Stimulated activated CD8-positive, alpha-beta memory T cell treated with anti-CD3 and anti-CD28 coated beads, Interleukin-4, amount 100 ng/mL, for 1 hour (primary cell): ENCODE measurements around the gene PIGBOS1.
"Not testable (repeated sequence)": the region's sequence is repeated elsewhere in the genome, so short reads cannot be mapped to it uniquely, and the experiment has no call there.

Experiments
- DNase-seq, 2 donors: peaks; one replicate each; pipeline ENCODE4 v3.0.0-alpha.2; 2020; ENCODE audit warnings: low read depth in 2 of 2, low spot score in 1 of 2

PIGBOS1 gene

GRCh38 chr15:55318588-55319494 lies at the start of gene PIGBOS1, which contains the start of gene PIGB:
TSS of gene PIGBOS1 (minus strand) at chr15:55319123. CDS start at chr15:55317792, 1,331 bp downstream.
TSS of gene PIGB (plus strand) at chr15:55319222. CDS start at chr15:55319251, 29 bp downstream.
- peak; percentile 46 to 50 for DNase-seq

DNA sequence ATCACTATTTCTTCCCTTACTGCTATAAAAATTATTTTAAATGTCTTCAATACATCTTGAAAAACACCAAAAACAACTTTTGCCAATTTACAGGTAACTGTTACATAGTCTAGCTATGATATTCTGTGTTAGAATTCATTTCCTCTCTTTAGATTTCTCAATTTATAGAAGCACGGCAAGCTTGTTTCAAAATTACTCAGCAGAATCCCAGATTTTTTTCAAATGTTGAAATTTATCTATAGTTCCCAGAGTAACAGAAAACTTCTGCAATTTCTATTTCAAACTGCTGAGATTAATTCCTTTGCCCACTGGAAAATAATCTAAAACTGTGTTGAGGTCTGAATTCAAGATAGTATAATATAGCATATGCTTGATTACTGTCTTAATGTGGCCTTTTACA lies 48.1 kb upstream of the PIGBOS1 start:
- no peak for DNase-seq

- DNase-seq: no peak
Observed at GRCh38 chr15:55362641-55363040, 43.7 kb upstream of the PIGBOS1 start.

GRCh38 chr15:55361048-55361447 lies 42.1 kb upstream of the PIGBOS1 start:
- no peak for DNase-seq

GRCh38 chr15:55360256-55360655 lies 41.3 kb upstream of the PIGBOS1 start:
- DNase-seq: no peak

GRCh38 chr15:55358471-55358870 lies 39.5 kb upstream of the PIGBOS1 start:
- DNase-seq: no peak

GRCh38 chr15:55357774-55358173 lies 38.9 kb upstream of the PIGBOS1 start:
- no peak for DNase-seq

- DNase-seq: no peak
Observed at GRCh38 chr15:55356985-55357585, 38.2 kb upstream of the PIGBOS1 start.

DNA sequence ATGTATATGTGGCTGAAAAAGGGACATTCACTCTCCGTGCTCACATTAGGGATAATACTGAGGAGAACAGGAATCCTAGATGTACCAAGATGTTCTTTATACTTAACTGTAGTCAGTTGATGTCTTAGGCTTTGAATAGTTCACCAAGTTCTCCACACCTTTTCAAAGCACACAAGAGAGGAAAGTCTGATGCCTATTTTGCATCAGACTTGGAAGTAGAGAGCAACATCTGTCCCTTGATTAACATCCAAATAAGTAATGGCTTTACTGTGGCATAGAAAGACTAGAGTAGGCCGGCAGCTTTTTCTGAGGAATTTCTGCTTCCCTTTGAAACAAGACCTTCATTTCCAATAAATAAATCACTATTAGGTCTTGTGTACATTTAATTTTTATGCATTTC lies 34.1 kb upstream of the PIGBOS1 start:
- no peak for DNase-seq

GRCh38 chr15:55349282-55349681 lies 30.4 kb upstream of the PIGBOS1 start:
- DNase-seq: no peak

- no peak for DNase-seq
Observed at GRCh38 chr15:55348281-55348778, 29.4 kb upstream of the PIGBOS1 start.

- no peak for DNase-seq
Observed at GRCh38 chr15:55344206-55344605, 25.3 kb upstream of the PIGBOS1 start.

DNA sequence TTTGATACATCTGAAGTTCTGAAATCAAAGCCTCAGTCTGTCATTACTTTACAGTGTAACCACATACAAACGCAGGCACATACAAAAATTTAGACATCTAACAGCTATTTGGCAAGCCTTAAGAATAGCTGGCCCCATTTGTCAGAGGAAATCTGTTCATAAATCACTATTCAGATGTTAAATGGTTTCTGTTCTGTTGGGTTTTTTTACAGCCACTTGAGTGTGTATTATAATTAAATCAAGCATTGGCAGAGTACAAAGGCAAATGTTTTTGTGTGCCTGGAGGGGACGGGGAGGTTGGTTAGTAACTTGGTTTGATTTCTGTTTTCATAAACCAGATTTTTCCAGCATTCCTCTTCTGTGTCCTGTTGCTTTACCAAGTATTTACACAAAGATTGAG lies 24.2 kb upstream of the PIGBOS1 start:
- no peak for DNase-seq

- DNase-seq: no peak
Observed at GRCh38 chr15:55337160-55337559, 18.2 kb upstream of the PIGBOS1 start.

- DNase-seq: no peak
Observed at GRCh38 chr15:55334997-55335396, 16.1 kb upstream of the PIGBOS1 start.

DNA sequence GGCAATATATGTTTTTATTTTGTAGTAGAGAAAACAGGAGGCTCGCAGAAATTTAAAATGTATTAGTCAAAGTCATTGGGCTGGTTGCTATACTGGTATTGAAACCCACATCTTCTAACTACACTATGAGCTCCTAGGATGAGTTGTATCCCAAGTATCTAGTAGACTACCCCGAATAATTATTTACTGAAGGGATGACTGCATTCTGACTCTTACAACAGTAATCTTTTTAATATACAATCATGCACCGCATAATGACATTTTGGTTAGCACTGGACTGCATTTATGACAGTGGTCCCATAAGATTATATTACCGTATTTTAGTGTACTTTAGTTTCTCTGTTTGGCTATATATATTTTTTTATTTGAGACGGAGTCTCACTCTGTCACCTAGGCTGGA lies 15.4 kb upstream of the PIGBOS1 start:
- DNase-seq: no peak

- no peak for DNase-seq
Observed at GRCh38 chr15:55327387-55327786, 8.5 kb upstream of the PIGBOS1 start.

GRCh38 chr15:55322467-55322866 lies 3.5 kb upstream of the PIGBOS1 start:
- no peak for DNase-seq

DNA sequence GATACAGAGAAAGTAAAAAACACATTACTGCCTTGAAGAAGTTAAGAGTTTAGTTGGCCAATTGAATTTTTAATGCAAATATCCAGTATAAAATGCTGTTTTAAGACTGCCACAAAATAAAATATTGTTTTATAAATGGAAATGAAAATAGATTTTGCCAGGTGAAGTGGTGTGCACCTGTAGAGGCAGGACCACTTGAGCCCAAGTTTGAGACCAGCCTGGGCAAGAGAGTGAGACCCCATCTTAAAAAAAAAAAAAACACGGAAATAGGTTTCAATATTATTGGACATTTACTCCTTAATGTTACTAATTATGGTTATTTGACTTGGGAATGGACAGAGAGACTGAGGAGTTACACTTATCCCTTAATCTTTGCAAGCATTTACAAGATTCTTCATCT lies 2.0 kb upstream of the PIGBOS1 start:
- no peak for DNase-seq

- no peak for DNase-seq
Observed at GRCh38 chr15:55320238-55320550, 1.3 kb upstream of the PIGBOS1 start.

DNA sequence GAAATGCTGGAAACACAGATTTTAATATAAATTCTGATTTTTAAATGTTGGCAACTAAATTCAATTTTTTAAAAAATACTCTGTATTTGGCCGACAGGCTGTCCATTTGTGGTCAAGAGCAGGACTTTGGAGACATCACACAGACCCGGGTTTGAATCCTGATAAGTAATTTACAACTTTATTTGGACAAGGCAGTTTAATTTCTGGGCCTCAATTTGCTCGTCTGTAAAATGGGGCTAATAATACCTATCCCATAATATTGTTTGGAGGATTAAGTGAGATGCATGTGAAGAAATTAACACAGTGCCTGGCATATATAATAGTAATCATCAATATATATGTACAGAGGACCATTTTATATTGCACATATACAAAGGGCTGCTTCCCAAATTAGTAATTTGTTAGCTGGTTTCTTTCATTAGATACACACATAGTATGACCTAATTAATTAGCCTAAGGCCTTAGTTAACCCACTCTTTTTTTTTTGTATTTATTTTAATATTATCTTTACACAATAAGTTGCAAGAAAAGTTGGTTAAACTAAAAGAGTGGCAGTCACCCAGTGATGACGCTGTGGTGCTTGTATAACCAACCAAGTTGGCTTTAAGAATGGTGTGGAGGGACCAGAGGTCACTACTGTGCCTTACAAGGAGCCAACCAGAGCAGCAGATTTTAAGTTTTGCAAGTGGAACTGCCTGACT lies 764 bp upstream of the PIGBOS1 start:
- DNase-seq: no peak

GRCh38 chr15:55302801-55303200 lies 16.1 kb downstream of the PIGBOS1 start:
- not testable (repeated sequence) for DNase-seq
